ENCODE measurements around the gene KCNJ12. TPM values are rescaled to one million over a fixed set of nuclear protein-coding genes. Genes with fewer than 3 reads are reported as not detected.
"Not testable (repeated sequence)": the region's sequence is repeated elsewhere in the genome, so short reads cannot be mapped to it uniquely, and the experiment has no call there.

The KCNJ12 gene
- total and polyA plus RNA-seq, 5 donors: 9.8 to 13.3 (median 10.0) TPM

- intact Hi-C loops (cut with DNase I); H3K4me1 ChIP-seq (ENCODE audit: control insufficient read depth, insufficient read depth, low read length); H3K9me3 ChIP-seq (ENCODE audit: control insufficient read depth, low read length); H3K4me3 ChIP-seq (ENCODE audit: low read length); DNase-seq; H3K27ac ChIP-seq (ENCODE audit: low read length); H3K27me3 ChIP-seq (ENCODE audit: control insufficient read depth, insufficient read depth): not testable (repeated sequence)
- ATAC-seq: peak; percentile 60 to 66
- WGBS: no CpG with 5 or more reads among the region's 3 CpGs
These were observed 51.6 kb downstream of the KCNJ12 start for GRCh38 chr17:21427727-21428126.

GRCh38 chr17:21428752-21429424, 52.7 kb downstream of the KCNJ12 start:
- not testable (repeated sequence) for H3K9me3 ChIP-seq (ENCODE audit: control insufficient read depth, low read length)

GRCh38 chr17:21429921-21430628, 53.9 kb downstream of the KCNJ12 start:
- peak in 1 of 2 donors; percentile 24 for ATAC-seq
- H3K27me3 ChIP-seq (ENCODE audit: control insufficient read depth, insufficient read depth); H3K9me3 ChIP-seq (ENCODE audit: control insufficient read depth, low read length); DNase-seq; intact Hi-C loops (cut with DNase I); H3K27ac ChIP-seq (ENCODE audit: low read length); H3K4me3 ChIP-seq (ENCODE audit: low read length); H3K4me1 ChIP-seq (ENCODE audit: control insufficient read depth, insufficient read depth, low read length): not testable (repeated sequence)
- WGBS: 45% methylated on average over 4 of the region's 5 CpGs

More at GRCh38 chr17:21428752-21429424, 52.7 kb downstream of the KCNJ12 start:
- H3K4me1 ChIP-seq (ENCODE audit: control insufficient read depth, insufficient read depth, low read length); H3K27me3 ChIP-seq (ENCODE audit: control insufficient read depth, insufficient read depth); H3K27ac ChIP-seq (ENCODE audit: low read length); H3K4me3 ChIP-seq (ENCODE audit: low read length); intact Hi-C loops (cut with DNase I); DNase-seq: not testable (repeated sequence)
- peak in 1 of 2 donors; percentile 13 for ATAC-seq
- 57% methylated on average over 5 of the region's 5 CpGs for WGBS

GRCh38 chr17:21433971-21434370, 57.8 kb downstream of the KCNJ12 start:
- DNase-seq; intact Hi-C loops (cut with DNase I); ATAC-seq; H3K27ac ChIP-seq (ENCODE audit: low read length); H3K9me3 ChIP-seq (ENCODE audit: control insufficient read depth, low read length); H3K4me3 ChIP-seq (ENCODE audit: low read length); H3K4me1 ChIP-seq (ENCODE audit: control insufficient read depth, insufficient read depth, low read length); H3K27me3 ChIP-seq (ENCODE audit: control insufficient read depth, insufficient read depth): not testable (repeated sequence)
- 94% methylated on average over 5 of the region's 5 CpGs for WGBS

GRCh38 chr17:21434976-21435375, 58.8 kb downstream of the KCNJ12 start:
- H3K27ac ChIP-seq (ENCODE audit: low read length); intact Hi-C loops (cut with DNase I); H3K4me1 ChIP-seq (ENCODE audit: control insufficient read depth, insufficient read depth, low read length); ATAC-seq; DNase-seq; H3K4me3 ChIP-seq (ENCODE audit: low read length); H3K9me3 ChIP-seq (ENCODE audit: control insufficient read depth, low read length); H3K27me3 ChIP-seq (ENCODE audit: control insufficient read depth, insufficient read depth): not testable (repeated sequence)
- WGBS: 70% methylated on average over 2 of the region's 2 CpGs

- 72% methylated on average over 7 of the region's 7 CpGs for WGBS
- H3K27me3 ChIP-seq (ENCODE audit: control insufficient read depth, insufficient read depth); H3K4me3 ChIP-seq (ENCODE audit: low read length); DNase-seq; H3K4me1 ChIP-seq (ENCODE audit: control insufficient read depth, insufficient read depth, low read length); H3K27ac ChIP-seq (ENCODE audit: low read length); intact Hi-C loops (cut with DNase I); H3K9me3 ChIP-seq (ENCODE audit: control insufficient read depth, low read length): not testable (repeated sequence)
- ATAC-seq: peak in 1 of 2 donors; percentile 8
These were observed 60.3 kb downstream of the KCNJ12 start for GRCh38 chr17:21436481-21436880.

GRCh38 chr17:21436883-21437836, 61.0 kb downstream of the KCNJ12 start:
- DNase-seq: peak in 1 of 3 donors; percentile 72
- 57% methylated on average over 14 of the region's 15 CpGs for WGBS
- intact Hi-C loops (cut with DNase I); H3K27me3 ChIP-seq (ENCODE audit: control insufficient read depth, insufficient read depth); H3K4me3 ChIP-seq (ENCODE audit: low read length); H3K9me3 ChIP-seq (ENCODE audit: control insufficient read depth, low read length); H3K27ac ChIP-seq (ENCODE audit: low read length); H3K4me1 ChIP-seq (ENCODE audit: control insufficient read depth, insufficient read depth, low read length): not testable (repeated sequence)
- ATAC-seq: peak; percentile 44 to 49

- intact Hi-C loops (cut with DNase I); H3K4me1 ChIP-seq (ENCODE audit: control insufficient read depth, insufficient read depth, low read length); H3K9me3 ChIP-seq (ENCODE audit: control insufficient read depth, low read length); ATAC-seq; DNase-seq; H3K27ac ChIP-seq (ENCODE audit: low read length); H3K27me3 ChIP-seq (ENCODE audit: control insufficient read depth, insufficient read depth); H3K4me3 ChIP-seq (ENCODE audit: low read length): not testable (repeated sequence)
- WGBS: 67% methylated on average over 6 of the region's 6 CpGs
These were observed 62.3 kb downstream of the KCNJ12 start for GRCh38 chr17:21438316-21439014.

GRCh38 chr17:21439015-21439336, 62.8 kb downstream of the KCNJ12 start:
- H3K27me3 ChIP-seq (ENCODE audit: control insufficient read depth, insufficient read depth); intact Hi-C loops (cut with DNase I); ATAC-seq; H3K4me3 ChIP-seq (ENCODE audit: low read length); H3K27ac ChIP-seq (ENCODE audit: low read length); H3K9me3 ChIP-seq (ENCODE audit: control insufficient read depth, low read length); DNase-seq; H3K4me1 ChIP-seq (ENCODE audit: control insufficient read depth, insufficient read depth, low read length): not testable (repeated sequence)
- WGBS: 75% methylated on average over 3 of the region's 5 CpGs

- Histone ChIP-seq H3K9me3 (ENCODE audit: control insufficient read depth, low read length) (no peaks in the 10 kb centered on the region), H3K27ac (ENCODE audit: low read length) (no peak overlapping the region), H3K4me3 (ENCODE audit: low read length) (no peak overlapping the region), H3K27me3 (ENCODE audit: control insufficient read depth, insufficient read depth) (no peaks in the 10 kb centered on the region), H3K4me1 (ENCODE audit: control insufficient read depth, insufficient read depth, low read length) (no peaks in the 10 kb centered on the region)
- WGBS: 87% methylated on average over 9 of the region's 9 CpGs
- no peak for ATAC-seq
- no peak for DNase-seq
- intact Hi-C loops (cut with DNase I): loop anchor here in 1 of 4 donors (10.0 kb wide), 1 partner anchor 50 kb away; no protein-coding TSS in a partner anchor
These were observed 69.0 kb downstream of the KCNJ12 start for GRCh38 chr17:21445091-21445650.
